Upper lobe of left lung (tissue), 6 donors: Measurements from ENCODE around the gene HINFP. TPM values are rescaled to one million over a fixed set of nuclear protein-coding genes. Genes with fewer than 3 reads are reported as not detected.
"Not testable (repeated sequence)": the region's sequence is repeated elsewhere in the genome, so short reads cannot be mapped to it uniquely, and the experiment has no call there.

Experiments used
- ATAC-seq, 2 donors: fragments of 200-7000 bp; cut with Tn5 transposase; one replicate each; pipeline ENCODE4 v1.9.1; 2022; ENCODE audit warnings: mild to moderate bottlenecking in 2 of 2, moderate library complexity in 2 of 2; ENCODE audit not compliant: low FRiP score in 2 of 2
- DNase-seq, 2 donors: peaks; one replicate each; pipeline ENCODE4 v3.0.0-alpha.2; 2019 to 2020
- H3K27ac ChIP-seq, 4 donors: fragments of 200-600 bp; sonication (generic); one replicate each; pipeline ENCODE4 v1.5.1; 2016 to 2019
- H3K27me3 ChIP-seq, 4 donors: fragments of 200-600 bp; sonication (generic); one replicate each; pipeline ENCODE4 v1.5.1; 2017 to 2019
- H3K36me3 ChIP-seq, 4 donors: fragments of 200-600 bp; sonication (generic); one replicate each; pipeline ENCODE4 v1.5.1; 2016 to 2019
- H3K4me1 ChIP-seq, 4 donors: fragments of 200-600 bp; sonication (generic); one replicate each; pipeline ENCODE4 v1.5.1; 2018 to 2019
- H3K4me3 ChIP-seq, 4 donors: fragments of 200-600 bp; sonication (generic); one replicate each; pipeline ENCODE4 v1.5.1; 2017 to 2019; ENCODE audit warnings: mild to moderate bottlenecking in 2 of 4, moderate library complexity in 1 of 4
- H3K9me3 ChIP-seq, 4 donors: fragments of 200-600 bp; sonication (generic); one replicate each; pipeline ENCODE4 v1.5.1; 2018 to 2019
- CTCF ChIP-seq, 6 experiments: fragments of 450-650 bp in 4 of 6; fragments of 200-600 bp in 2 of 6; sonication (generic) in 2 of 6; IDR thresholded peaks; one replicate each; pipeline ENCODE4 v1.5.1; 2016 to 2019; ENCODE audit warnings: antibody characterized with exemption in 6 of 6
- EP300 ChIP-seq, 4 donors: sonication (generic); formaldehyde crosslinking; IDR thresholded peaks; one replicate each; pipeline ENCODE4 v1.5.1; 2017; ENCODE audit warnings: antibody characterized with exemption in 4 of 4, control low read depth in 2 of 4
- POLR2A ChIP-seq, 4 donors: fragments of 450-650 bp; IDR thresholded peaks; one replicate each; pipeline ENCODE4 v1.5.1; 2016 to 2017; ENCODE audit warnings: antibody characterized with exemption in 4 of 4, mild to moderate bottlenecking in 2 of 4
- POLR2AphosphoS5 ChIP-seq, 2 donors: sonication (generic); formaldehyde crosslinking; IDR thresholded peaks; one replicate each; pipeline ENCODE4 v1.5.1; 2017; ENCODE audit warnings: antibody characterized with exemption in 2 of 2
- WGBS, 2 donors: methylation state at CpG; one replicate each; pipeline ENCODE4 v1.1.5; 2017 to 2018; 5-methylcytosine and 5-hydroxymethylcytosine counted together
- total RNA-seq, 6 donors: library from RNA; depleted of rRNA in 4 of 6; stranded (reverse); fragments of >200 nt in 4 of 6; gene quantifications; one replicate each; pipeline versions ENCODE4 v1.1.0 to v1.2.1, GENCODE V29; 2016 to 2021
- donor health status: DM: no; HTN: no; CAD: no; lungs with moderate emphysema.
- donor health status: DM: no; HTN: yes; CAD: no; lungs with severe emphysema.

HINFP gene
- total RNA-seq, 6 donors from 2014 or later, result 22.3 to 90.1 (median 25.6) TPM

- TF ChIP-seq POLR2AphosphoS5 (IDR thresholded peaks at IDR 0.05) (no peak), CTCF (IDR thresholded peaks at IDR 0.05) (peak in 4 of 6 experiments; percentile 13 to 37 (median 30)), POLR2A (IDR thresholded peaks at IDR 0.05) (no peak)
- DNase-seq (no peak), ATAC-seq (peak; percentile 15 to 45)
- H3K4me3 ChIP-seq, result no peak overlapping the region
- peaks cover 0 to 4% (median 0%) of the 10 kb centered on the region in 4 donors for H3K4me1 ChIP-seq
- peaks cover 17 to 56% (median 44%) of the 10 kb centered on the region in 4 donors for H3K36me3 ChIP-seq
- no peak overlapping the region for H3K27ac ChIP-seq
- H3K27me3 ChIP-seq, result no peaks in the 10 kb centered on the region
- 56 to 61% methylated on average over 4 of the region's 4 CpGs for WGBS, 2 donors
- H3K9me3 ChIP-seq, result no peaks in the 10 kb centered on the region
Measured at GRCh38 chr11:119134389-119134978, 13.1 kb downstream of the HINFP start.

GRCh38 chr11:119139276-119139675, 17.9 kb downstream of the HINFP start:
- 90 to 91% methylated on average over 10 of the region's 10 CpGs for WGBS, 2 donors
- not testable (repeated sequence) for H3K27ac ChIP-seq, H3K27me3 ChIP-seq, DNase-seq, H3K4me3 ChIP-seq, H3K9me3 ChIP-seq, ATAC-seq, H3K4me1 ChIP-seq, H3K36me3 ChIP-seq

- H3K27ac ChIP-seq, result no peak overlapping the region
- peak; percentile 80 to 89 for ATAC-seq
- DNase-seq, result peak in 1 of 2 donors; percentile 37
- H3K36me3 ChIP-seq, result no peaks in the 10 kb centered on the region
- no peaks in the 10 kb centered on the region for H3K9me3 ChIP-seq
- peaks cover 12 to 23% (median 16%) of the 10 kb centered on the region in 4 donors for H3K4me1 ChIP-seq
- no peak overlapping the region for H3K4me3 ChIP-seq
- 12 to 23% methylated on average over 7 of the region's 7 CpGs for WGBS, 2 donors
- peak; percentile 40 to 75 (median 55) for TF ChIP-seq CTCF (IDR thresholded peaks at IDR 0.05)
- no peak for TF ChIP-seq POLR2AphosphoS5 (IDR thresholded peaks at IDR 0.05)
- peaks cover 0 to 20% (median 11%) of the 10 kb centered on the region in 4 donors for H3K27me3 ChIP-seq
Measured at GRCh38 chr11:119144825-119145486, 23.6 kb downstream of the HINFP start.

- WGBS, 2 donors, result 55 to 56% methylated on average over 3 of the region's 3 CpGs
- H3K4me3 ChIP-seq, result no peak overlapping the region
- TF ChIP-seq POLR2AphosphoS5 (IDR thresholded peaks at IDR 0.05), result no peak
- TF ChIP-seq CTCF (IDR thresholded peaks at IDR 0.05), result no peak
- TF ChIP-seq POLR2A (IDR thresholded peaks at IDR 0.05), result no peak
- TF ChIP-seq EP300 (IDR thresholded peaks at IDR 0.05), result no peak
Measured at GRCh38 chr11:119145551-119145950, 24.2 kb downstream of the HINFP start.

GRCh38 chr11:119147604-119148333, 26.4 kb downstream of the HINFP start:
- peaks cover 12 to 24% (median 16%) of the 10 kb centered on the region in 4 donors for H3K4me1 ChIP-seq
- DNase-seq (no peak), ATAC-seq (no peak)
- H3K27me3 ChIP-seq, result peaks cover 0 to 23% (median 13%) of the 10 kb centered on the region in 4 donors
- WGBS, 2 donors, result 59 to 60% methylated on average over 6 of the region's 6 CpGs
- H3K27ac ChIP-seq, result no peak overlapping the region
- no peaks in the 10 kb centered on the region for H3K36me3 ChIP-seq
- no peaks in the 10 kb centered on the region for H3K9me3 ChIP-seq
- TF ChIP-seq POLR2A (IDR thresholded peaks at IDR 0.05), result no peak
- TF ChIP-seq POLR2AphosphoS5 (IDR thresholded peaks at IDR 0.05), result no peak
- TF ChIP-seq CTCF (IDR thresholded peaks at IDR 0.05), result no peak
- no peak for TF ChIP-seq EP300 (IDR thresholded peaks at IDR 0.05)
- H3K4me3 ChIP-seq, result no peak overlapping the region

More at GRCh38 chr11:119145551-119145950, 24.2 kb downstream of the HINFP start:
- Histone ChIP-seq H3K4me1 (peaks cover 12 to 24% (median 16%) of the 10 kb centered on the region in 4 donors), H3K27me3 (peaks cover 0 to 23% (median 13%) of the 10 kb centered on the region in 4 donors), H3K27ac (no peak overlapping the region), H3K9me3 (no peaks in the 10 kb centered on the region), H3K36me3 (no peaks in the 10 kb centered on the region)
- ATAC-seq, result no peak
- DNase-seq, result no peak
